Parathyroid adenoma (tissue), 2 donors: ENCODE results near the gene LYAR.

Experiments
- H2AFZ ChIP-seq: fragments of 300-600 bp; sonication (generic); one replicate; pipeline ENCODE4 v1.7.0; 2017; ENCODE audit warnings: antibody characterized with exemption, mild to moderate bottlenecking
- H3K27ac ChIP-seq: fragments of 300-600 bp; sonication (generic); one replicate; pipeline ENCODE4 v1.7.0; 2017
- H3K27me3 ChIP-seq: fragments of 300-600 bp; sonication (generic); one replicate; pipeline ENCODE4 v1.7.0; 2017; ENCODE audit warnings: low read length; ENCODE audit not compliant: control insufficient read depth, insufficient read depth
- H3K36me3 ChIP-seq: fragments of 300-600 bp; sonication (generic); one replicate; pipeline ENCODE4 v1.7.0; 2017; ENCODE audit warnings: low read length; ENCODE audit not compliant: control insufficient read depth, insufficient read depth
- H3K4me1 ChIP-seq: fragments of 300-600 bp; sonication (generic); one replicate; pipeline ENCODE4 v1.7.0; 2017; ENCODE audit warnings: control low read depth
- H3K4me2 ChIP-seq: fragments of 300-600 bp; sonication (generic); one replicate; pipeline ENCODE4 v1.7.0; 2017; ENCODE audit warnings: low read length
- H3K4me3 ChIP-seq: fragments of 300-600 bp; sonication (generic); one replicate; pipeline ENCODE4 v1.7.0; 2017; ENCODE audit warnings: low read depth, low read length
- H3K79me2 ChIP-seq: fragments of 300-600 bp; sonication (generic); one replicate; pipeline ENCODE4 v1.7.0; 2017; ENCODE audit warnings: control low read depth
- H3K9ac ChIP-seq: fragments of 300-600 bp; sonication (generic); one replicate; pipeline ENCODE4 v1.7.0; 2017; ENCODE audit warnings: mild to moderate bottlenecking
- H3K9me3 ChIP-seq: fragments of 300-600 bp; sonication (generic); one replicate; pipeline ENCODE4 v1.7.0; 2017; ENCODE audit warnings: low read length; ENCODE audit not compliant: control insufficient read depth
- CTCF ChIP-seq: fragments of 300-600 bp; sonication (generic); IDR thresholded peaks from one replicate; pipeline ENCODE4 v1.7.0; 2017; ENCODE audit warnings: antibody characterized with exemption, mild to moderate bottlenecking
- donor health status: primary hyperparathyroidism.

LYAR gene

GRCh38 chr4:4316150-4316495 is 26.2 kb upstream of the LYAR start:
- no peak for TF ChIP-seq CTCF
- H3K4me1 ChIP-seq, result no peaks in the 10 kb centered on the region
- H3K4me2 ChIP-seq, result no peak overlapping the region
- no peak overlapping the region for H3K27ac ChIP-seq
- no peak overlapping the region for H2AFZ ChIP-seq
- H3K36me3 ChIP-seq, result no peaks in the 10 kb centered on the region
- H3K9ac ChIP-seq, result no peak overlapping the region
- H3K27me3 ChIP-seq, result no peaks in the 10 kb centered on the region
- no peak overlapping the region for H3K4me3 ChIP-seq
- H3K9me3 ChIP-seq, result no peaks in the 10 kb centered on the region
- H3K79me2 ChIP-seq, result no peaks in the 10 kb centered on the region

GRCh38 chr4:4315461-4316149 is 25.7 kb upstream of the LYAR start:
- Histone ChIP-seq H3K36me3 (no peaks in the 10 kb centered on the region), H3K4me2 (no peak overlapping the region), H3K4me3 (no peak overlapping the region), H3K27ac (no peak overlapping the region), H3K79me2 (no peaks in the 10 kb centered on the region), H3K4me1 (no peaks in the 10 kb centered on the region), H3K9me3 (no peaks in the 10 kb centered on the region), H2AFZ (no peak overlapping the region), H3K27me3 (no peaks in the 10 kb centered on the region), H3K9ac (no peak overlapping the region)
- no peak for TF ChIP-seq CTCF

GRCh38 chr4:4311193-4311592 is 21.2 kb upstream of the LYAR start:
- Histone ChIP-seq H3K4me1 (no peaks in the 10 kb centered on the region), H3K36me3 (no peaks in the 10 kb centered on the region), H3K4me3 (no peak overlapping the region), H3K79me2 (no peaks in the 10 kb centered on the region), H3K27ac (no peak overlapping the region), H2AFZ (no peak overlapping the region), H3K9ac (no peak overlapping the region), H3K9me3 (no peaks in the 10 kb centered on the region), H3K4me2 (no peak overlapping the region), H3K27me3 (no peaks in the 10 kb centered on the region)
- no peak for TF ChIP-seq CTCF

- H3K4me1 ChIP-seq, result no peaks in the 10 kb centered on the region
- H3K27ac ChIP-seq, result no peak overlapping the region
- no peaks in the 10 kb centered on the region for H3K9me3 ChIP-seq
- no peak overlapping the region for H2AFZ ChIP-seq
- H3K9ac ChIP-seq, result no peak overlapping the region
- H3K4me2 ChIP-seq, result no peak overlapping the region
- no peaks in the 10 kb centered on the region for H3K79me2 ChIP-seq
- no peaks in the 10 kb centered on the region for H3K27me3 ChIP-seq
- TF ChIP-seq CTCF, result no peak
- no peaks in the 10 kb centered on the region for H3K36me3 ChIP-seq
- H3K4me3 ChIP-seq, result no peak overlapping the region
Observed at GRCh38 chr4:4308800-4309441, 19.0 kb upstream of the LYAR start.

GRCh38 chr4:4306920-4307319 is 17.0 kb upstream of the LYAR start:
- Histone ChIP-seq H3K9me3 (no peaks in the 10 kb centered on the region), H3K27ac (no peak overlapping the region), H3K79me2 (no peaks in the 10 kb centered on the region), H2AFZ (no peak overlapping the region), H3K4me2 (no peak overlapping the region), H3K27me3 (no peaks in the 10 kb centered on the region), H3K4me3 (no peak overlapping the region), H3K4me1 (no peaks in the 10 kb centered on the region), H3K9ac (no peak overlapping the region), H3K36me3 (no peaks in the 10 kb centered on the region)
- no peak for TF ChIP-seq CTCF
